ENCODE measurements around the gene RPL13.

Gene RPL13

DNA sequence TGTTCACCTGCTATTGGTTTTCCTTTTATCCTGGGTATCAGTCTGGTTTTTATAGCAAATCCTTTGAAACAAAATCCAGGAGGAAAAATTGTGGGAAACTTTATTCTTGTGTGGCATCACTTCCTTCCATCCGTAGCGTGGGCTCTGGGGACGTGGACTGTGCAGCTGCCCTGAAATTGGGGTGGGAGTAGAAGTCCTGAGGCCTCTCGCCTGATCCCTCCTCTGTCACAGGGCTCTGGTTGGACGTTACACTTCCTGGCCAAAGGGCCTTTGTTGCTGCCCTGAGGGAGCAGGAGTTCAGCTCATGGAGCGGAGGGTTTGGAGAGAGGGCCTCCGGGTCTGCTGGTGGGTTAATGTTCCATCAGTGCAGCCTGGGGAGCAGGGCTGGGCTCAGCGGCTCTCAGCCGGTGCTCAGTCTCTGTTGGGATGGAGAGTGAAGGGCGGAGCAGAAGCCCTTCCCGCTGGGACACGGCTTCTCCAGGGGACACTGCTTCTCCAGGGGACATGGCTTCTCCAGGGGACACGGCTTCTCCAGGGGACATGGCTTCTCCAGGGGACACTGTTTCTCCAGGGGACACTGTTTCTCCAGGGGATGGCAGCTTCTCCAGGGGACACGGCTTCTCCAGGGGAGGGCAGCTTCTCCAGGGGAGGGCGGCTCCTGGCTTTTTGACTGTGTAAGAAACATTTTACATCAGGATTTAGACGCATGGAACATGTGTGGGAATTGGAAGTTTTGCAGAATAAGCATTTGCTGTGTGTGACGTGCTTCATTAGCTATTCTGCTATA lies 15.2 kb upstream of the RPL13 start:
- no peak for DNase-seq

DNA sequence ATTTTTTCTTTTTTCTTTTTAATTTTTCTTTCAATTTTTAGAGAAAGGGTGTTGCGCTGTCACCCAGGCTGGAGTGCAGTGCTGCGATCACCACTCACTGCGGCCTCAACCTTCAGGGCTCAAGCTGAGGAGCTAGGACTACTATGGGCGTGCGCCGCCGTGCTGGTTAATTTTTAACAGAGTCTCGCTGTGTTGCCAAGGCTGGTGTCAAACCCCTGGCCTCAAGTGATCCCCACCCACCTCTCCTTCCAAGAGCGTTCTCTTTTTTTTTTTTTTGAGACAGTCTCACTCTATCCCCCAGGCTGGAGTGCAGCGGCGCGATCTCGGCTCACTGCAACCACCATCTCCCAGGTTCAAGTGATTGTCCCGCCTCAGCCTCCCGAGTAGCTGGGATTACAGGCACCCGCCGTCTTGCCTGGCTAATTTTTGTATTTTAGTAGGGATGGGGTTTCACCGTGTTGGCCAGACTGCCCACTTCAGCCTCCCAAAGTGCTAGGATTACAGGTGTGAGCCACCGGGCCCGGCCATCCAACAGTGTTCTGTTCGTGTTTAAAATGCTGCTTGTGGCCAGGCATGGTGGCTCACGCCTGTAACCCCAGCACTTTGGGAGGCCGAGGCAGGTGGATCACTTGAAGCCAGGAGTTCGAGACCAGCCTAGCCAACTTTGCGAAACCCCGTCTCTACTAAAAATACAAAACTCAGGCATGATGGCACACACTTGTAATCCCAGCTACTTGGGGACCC lies 14.5 kb upstream of the RPL13 start:
- DNase-seq, result no peak

DNA sequence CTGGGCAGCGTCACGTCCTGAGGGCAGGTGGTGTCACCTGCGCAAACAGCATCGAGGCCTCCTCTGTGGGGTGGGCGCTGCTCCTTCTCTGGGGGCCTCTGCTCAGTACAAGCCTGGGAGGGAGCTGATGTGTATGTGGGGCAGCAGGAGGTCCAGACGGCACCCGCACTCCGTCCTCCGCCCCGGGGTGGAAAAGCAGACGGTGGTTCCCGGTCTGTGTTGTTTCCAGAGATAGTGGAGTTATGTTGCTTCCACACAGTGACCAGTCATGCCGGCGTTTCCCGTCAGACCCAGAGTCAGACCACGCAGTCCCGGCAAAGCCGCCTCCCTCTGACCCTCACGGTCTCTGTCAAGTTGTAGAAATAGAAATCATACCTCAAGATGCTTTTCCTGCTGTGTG lies 13.7 kb upstream of the RPL13 start:
- DNase-seq, result no peak

DNA sequence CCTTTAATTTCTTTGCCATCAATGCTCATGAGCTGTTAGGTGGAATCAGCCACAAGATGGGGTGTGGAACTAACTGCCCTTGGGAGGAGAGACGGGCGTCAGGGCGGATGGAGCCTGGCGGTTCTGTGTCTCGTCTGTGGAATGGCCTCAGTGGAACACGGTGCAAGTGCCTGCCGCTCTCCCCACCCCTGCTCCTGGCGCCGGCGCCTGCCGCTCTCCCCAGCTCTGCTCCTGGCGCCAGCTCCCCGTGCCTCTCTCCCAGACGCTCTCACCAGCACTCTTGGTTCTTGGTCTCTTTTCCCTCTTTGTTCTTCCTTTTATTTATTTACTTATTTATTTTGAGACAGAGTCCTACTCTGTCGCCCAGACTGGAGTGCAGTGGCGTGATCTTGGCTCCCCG lies 13.2 kb upstream of the RPL13 start:
- no peak for DNase-seq

DNA sequence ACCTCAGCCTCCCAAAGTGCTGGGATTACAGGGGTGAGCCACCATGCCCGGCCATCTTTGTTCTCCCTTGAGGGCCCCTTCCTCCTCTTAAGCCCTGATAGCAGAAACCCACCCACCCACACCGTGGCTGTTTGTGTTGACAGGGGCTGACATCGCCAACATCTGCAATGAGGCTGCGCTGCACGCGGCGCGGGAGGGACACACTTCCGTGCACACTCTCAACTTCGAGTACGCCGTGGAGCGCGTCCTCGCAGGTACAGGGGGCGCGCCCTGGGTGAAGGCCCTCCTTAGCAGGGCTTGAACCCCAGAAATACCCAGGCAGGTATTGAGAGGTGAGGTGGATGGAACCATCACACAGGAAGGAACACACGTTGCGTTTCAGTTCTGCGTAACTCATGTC lies 12.6 kb upstream of the RPL13 start:
- no peak for DNase-seq

DNA sequence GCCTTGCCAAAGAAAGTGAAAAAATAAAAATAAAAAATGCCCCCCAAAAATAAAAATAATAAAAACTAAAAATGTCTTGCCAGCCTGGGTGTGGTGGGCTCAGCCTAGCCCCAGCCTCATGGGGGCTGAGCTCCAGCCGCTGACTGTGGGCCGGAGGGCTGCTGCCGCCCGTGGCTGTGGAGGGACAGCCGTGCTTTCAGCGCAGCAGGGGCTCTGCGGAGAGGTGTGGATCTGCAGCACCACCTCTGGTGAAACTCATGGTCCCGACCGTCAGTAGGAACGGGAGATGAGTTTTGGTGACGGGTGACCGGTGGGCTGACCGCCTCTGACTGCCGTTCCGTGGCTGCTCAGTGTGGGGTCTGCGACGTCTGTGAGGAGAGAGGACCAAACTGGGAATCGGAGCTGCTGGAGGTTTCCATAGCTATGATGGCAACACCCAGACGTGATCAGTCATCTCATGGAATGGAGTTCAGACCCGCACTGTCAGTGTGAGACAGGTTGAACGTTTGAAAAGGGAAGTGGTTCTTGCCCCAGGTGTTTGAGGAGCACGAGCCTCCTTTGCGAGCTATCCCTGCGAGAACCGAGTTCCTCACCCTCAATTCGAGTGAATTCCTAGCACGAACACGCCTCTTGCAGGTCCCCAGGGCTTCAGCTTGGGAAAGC lies 12.0 kb upstream of the RPL13 start:
- DNase-seq, result no peak

DNA sequence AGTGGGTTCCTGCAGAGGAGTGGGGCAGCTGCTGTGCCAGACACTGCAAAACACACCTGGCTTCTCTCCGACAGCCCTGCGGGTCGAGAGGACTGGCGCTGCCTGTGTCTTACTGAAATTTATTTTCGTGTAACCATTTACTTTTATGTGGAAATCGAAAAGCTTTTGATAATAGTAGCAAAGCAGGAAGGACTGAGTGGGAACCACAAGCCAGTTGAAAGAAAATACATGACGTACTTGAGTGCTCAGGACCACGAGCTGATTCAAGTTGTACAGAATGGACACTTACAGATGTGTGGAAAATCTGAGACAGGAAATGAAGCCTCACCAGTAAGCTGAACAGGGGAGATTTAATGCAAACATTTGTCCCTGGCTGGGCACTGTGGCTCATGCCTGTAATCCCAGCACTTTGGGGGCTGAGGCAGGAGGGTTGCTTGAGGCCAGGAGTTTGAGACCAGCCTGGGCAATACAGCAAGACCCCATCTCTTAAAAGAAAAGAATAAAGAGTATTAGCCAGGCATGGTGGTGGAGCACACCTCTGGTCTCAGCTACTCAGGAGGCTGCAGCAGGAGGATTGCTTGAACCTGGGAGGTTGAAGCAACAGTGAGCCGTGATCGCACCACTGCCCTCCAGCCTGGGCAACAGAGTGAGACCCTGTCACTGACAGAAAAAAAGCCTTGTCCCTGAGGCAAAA lies 11.3 kb upstream of the RPL13 start:
- no peak for DNase-seq

DNA sequence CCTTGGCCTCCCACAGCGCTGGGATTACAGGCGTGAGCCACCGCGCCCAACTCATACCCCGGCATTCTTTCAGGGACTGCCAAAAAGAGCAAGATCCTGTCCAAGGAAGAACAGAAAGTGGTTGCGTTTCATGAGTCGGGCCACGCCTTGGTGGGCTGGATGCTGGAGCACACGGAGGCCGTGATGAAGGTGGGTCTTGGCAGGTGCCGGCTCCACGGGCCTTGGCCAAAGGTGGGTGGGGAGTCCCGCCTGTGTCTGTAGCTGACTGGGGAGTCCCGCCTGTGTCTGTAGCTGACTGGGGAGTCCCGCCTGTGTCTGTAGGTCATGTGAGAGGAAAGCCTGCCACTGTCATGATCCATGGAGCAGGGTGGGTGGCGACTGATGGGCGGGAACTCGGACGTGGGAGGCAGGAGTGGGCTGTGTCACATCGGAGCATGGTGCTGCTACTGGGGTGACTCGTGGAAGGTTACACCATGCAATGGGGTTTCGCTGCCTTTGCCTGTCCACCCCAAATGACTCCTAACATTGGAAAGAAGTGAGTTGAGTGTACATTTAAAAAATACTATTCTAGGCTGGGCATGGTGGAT lies 10.0 kb upstream of the RPL13 start:
- no peak for DNase-seq

DNA sequence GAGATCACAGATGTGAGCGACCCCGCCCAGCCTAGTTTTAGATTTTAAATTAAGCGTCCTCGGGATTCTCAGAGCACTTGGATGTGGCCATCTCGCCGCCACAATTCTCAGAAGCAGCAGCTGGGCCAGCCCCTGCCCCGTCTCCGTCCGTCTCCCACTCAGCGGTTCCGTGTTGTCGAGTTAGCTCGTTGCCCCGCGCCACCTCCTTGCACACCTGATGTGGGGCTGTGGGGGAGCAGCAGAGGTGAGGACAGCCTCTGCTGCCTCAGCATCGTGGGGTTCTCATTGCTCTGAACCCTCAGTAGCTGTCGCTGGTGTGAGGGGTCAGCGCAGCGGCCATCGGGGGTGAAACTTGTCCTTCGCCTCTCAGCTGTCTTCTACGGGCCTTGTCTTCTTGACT lies 8.2 kb upstream of the RPL13 start:
- DNase-seq, result no peak

DNA sequence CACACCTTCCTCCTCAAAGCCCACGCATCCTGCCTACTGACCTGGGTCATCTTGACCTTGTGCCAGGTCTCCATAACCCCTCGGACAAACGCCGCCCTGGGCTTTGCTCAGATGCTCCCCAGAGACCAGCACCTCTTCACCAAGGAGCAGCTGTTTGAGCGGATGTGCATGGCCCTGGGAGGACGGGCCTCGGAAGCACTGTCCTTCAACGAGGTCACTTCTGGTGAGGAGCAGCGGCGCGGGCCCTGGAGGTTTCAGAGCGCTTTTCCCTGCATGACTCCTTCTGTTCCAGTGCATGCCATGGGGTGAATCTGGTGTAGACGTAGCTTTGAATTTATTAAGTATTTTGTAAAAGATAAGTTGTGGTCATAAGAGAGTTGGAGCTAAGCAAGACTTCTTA lies 7.6 kb upstream of the RPL13 start:
- DNase-seq, result no peak

DNA sequence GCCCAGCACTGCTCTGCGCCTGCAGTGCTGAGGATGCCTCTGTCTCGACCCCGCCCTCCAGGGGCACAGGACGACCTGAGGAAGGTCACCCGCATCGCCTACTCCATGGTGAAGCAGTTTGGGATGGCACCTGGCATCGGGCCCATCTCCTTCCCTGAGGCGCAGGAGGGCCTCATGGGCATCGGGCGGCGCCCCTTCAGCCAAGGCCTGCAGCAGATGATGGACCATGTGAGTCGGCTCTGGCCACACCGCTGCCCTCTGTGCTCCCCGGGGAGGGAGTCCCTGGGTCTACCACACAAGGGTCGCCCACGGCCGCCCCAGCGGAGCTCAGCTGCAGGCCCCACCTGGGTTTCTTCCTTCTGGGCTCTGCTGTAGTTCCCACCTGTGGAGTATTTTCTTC lies 6.7 kb upstream of the RPL13 start:
- no peak for DNase-seq

DNA sequence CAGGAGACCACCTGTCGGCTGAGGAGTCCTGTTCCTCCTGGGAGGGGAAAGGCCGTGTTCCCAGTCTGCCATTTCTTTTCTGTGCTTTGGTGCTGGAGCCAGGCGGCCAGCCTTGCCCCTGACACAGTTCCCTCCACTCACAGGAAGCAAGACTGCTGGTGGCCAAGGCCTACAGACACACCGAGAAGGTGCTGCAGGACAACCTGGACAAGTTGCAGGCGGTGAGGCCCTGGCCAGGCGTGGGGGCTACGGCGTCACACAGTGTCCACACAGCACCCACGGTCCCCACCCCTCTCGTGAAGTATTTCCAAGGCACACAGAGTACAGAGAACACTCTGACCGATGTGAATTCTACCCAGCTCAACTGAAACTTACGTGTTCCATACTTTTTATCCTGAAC lies 6.1 kb upstream of the RPL13 start:
- no peak for DNase-seq

DNA sequence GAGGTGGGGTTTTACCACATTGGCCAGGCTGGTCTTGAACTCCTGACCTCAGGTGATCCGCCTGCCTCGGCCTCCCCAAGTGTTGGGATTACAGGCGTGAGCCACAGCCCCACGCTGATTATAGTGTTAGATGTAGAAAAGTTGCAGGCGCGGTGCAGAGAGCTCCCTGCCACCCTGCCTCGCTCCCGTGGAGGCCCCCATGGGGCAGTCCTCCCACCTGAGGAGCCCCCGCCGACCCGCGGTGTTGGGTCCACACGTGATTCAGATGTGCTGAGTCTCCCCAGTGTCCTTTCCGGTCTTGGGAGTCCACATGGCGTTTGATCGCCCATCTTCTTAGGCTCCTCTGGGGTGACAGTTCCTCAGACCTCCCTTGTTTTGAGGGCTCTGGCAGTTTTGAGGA lies 5.2 kb upstream of the RPL13 start:
- no peak for DNase-seq

DNA sequence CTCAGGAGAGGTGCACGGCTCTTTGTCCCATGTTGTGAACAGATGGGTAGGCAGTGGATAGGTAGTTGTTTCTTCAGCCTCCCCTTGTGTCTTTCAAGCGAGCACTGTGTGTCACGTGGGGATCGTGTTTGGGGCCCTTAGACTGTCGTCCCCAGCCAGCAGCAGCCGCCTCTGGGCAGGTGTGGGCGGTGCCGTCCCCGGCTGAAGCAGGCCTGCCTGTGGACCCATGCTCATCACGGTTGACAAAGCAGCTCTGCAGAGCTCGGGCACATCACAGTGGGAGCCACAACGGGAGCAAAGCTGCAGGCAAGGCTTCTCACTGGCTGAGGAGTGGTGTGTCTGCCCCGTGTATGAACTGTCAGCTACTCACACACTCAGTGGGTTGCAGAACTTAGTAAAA lies 4.7 kb upstream of the RPL13 start:
- no peak for DNase-seq

DNA sequence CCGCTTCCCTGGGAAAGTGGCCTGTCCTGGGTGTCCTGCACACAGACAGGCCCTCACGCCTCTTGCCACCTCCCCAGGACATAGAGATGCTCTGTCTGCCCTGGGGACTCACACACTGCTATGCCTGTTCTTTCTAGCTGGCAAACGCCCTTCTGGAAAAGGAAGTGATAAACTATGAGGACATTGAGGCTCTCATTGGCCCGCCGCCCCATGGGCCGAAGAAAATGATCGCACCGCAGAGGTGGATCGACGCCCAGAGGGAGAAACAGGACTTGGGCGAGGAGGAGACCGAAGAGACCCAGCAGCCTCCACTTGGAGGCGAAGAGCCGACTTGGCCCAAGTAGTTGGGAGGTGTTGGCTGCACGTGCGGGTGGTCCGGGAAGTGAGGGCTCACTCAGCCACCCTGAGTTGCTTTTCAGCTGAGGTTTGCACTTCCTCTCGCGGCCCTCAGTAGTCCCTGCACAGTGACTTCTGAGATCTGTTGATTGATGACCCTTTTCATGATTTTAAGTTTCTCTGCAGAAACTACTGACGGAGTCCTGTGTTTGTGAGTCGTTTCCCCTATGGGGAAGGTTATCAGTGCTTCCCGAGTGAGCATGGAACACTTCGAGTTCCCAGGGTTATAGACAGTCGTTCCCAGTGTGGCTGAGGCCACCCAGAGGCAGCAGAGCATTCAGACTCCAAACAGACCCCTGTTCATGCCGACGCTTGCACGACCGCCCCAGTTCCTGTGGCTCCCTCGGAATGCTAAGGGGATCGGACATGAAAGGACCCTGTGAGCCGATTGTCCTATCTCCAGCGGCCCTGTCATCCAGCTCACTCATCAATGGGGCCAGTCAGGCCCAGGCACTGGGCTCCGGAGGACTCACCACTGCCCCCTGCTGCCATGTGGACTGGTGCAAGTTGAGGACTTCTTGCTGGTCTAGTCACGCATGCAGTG lies 3.5 kb upstream of the RPL13 start:
- DNase-seq, result peak; percentile 49 to 75 (median 64)

DNA sequence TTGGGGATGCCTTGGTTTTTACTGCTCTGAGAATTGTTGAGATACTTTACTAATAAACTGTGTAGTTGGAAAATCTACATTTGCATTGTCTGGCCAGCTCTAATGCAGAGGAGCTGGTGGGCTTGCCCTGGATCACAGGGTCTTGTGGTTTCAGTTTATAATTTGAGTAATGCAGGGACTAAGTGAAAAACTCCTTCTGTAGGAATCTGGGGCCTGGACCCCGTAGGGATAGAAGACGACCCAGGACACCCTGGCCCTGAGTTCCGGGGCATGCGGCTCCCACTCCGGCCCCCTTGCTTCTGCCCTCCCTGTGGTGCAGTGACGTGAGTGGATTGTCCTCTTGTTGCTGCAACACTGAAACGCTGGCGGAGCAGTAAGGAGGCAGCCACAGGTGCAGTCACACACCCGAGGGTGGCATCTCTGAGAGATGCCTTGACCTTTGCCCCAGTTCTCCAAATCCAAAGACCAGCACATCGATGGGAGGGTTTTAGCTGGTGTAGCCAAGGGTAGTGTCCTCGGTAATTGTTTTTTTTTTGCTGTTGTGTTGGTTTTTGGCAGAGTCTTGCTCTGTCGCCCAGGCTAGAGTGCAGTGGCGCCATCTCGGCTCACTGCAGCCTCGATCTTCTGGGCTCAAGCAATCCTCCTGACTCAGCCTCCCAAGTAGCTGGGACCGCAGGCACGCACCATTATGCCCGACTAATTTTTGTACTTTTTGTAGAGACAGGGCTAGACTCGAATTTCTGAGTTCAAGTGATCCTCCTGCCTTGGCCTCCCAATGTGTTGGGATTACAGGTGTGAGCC lies 2.6 kb upstream of the RPL13 start:
- no peak for DNase-seq

DNA sequence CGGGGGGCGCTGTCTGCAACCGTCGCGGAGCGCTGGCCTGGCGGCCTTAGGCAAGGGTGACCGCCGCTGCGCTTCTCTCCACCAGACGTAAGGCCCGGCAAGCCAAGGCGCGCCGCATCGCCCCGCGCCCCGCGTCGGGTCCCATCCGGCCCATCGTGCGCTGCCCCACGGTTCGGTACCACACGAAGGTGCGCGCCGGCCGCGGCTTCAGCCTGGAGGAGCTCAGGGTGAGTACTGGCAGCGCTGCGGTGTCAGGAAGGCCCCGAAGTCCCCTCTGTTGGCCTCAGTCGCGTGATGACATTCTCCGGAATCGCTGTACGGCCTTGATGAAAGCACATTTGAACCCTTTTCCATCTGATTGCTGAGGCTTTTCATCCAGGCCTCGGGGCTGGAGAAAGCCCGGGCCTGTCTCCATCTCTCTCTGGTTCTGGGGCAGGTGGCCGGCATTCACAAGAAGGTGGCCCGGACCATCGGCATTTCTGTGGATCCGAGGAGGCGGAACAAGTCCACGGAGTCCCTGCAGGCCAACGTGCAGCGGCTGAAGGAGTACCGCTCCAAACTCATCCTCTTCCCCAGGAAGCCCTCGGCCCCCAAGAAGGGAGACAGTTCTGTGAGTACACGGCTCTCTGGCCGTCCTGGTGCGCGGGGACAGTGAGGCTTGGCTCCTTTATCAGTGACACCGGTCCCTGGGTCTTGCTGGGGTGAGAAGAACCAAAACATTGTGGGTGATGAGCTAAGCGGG lies 831 bp downstream of the RPL13 start:
- peak in 1 of 5 donors; percentile 23 for DNase-seq

DNA sequence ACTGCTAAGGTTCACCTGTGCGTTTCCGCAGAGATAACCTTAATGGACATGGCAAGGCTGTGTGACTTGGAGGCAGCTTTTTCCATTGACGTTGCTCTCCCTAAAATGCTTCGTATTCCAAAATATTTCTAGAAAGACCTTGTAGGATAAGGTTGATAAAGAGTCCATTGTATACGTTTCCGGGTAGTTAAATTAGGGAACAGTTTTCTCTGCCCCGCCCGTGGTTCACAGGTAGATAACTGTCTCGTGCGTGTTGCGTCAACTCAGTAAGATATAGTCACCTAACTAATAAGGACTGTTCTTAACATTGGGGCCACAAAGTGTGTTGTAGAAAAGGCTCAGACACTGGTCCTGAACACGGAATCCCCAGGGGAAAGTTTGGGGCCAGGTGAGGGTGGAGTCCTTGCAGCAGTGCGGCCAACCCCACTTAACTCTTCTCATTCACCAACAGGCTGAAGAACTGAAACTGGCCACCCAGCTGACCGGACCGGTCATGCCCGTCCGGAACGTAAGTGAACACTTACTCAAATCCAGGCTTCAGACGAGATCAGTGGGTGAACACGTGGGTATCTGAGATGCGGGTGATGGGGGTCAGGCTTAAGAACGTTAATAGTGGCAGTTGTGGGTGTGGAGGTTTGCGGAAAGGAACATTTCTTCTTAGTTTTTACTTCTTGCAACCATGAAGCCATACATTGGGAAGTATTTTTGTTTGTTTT lies 1.6 kb downstream of the RPL13 start:
- DNase-seq, result no peak

DNA sequence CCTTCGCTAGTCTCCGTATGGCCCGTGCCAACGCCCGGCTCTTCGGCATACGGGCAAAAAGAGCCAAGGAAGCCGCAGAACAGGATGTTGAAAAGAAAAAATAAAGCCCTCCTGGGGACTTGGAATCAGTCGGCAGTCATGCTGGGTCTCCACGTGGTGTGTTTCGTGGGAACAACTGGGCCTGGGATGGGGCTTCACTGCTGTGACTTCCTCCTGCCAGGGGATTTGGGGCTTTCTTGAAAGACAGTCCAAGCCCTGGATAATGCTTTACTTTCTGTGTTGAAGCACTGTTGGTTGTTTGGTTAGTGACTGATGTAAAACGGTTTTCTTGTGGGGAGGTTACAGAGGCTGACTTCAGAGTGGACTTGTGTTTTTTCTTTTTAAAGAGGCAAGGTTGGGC lies 2.5 kb downstream of the RPL13 start:
- no peak for DNase-seq

Data from T-helper 1 cell (primary cell).